Renal cortex interstitium (tissue), 15 donors: ENCODE measurements around the gene FAM161B. TPM values are rescaled to one million over a fixed set of nuclear protein-coding genes. Genes with fewer than 3 reads are reported as not detected.
"Not testable (repeated sequence)": the region's sequence is repeated elsewhere in the genome, so short reads cannot be mapped to it uniquely, and the experiment has no call there.

Experiments
- DNase-seq, 11 donors: peaks; one replicate each; pipeline ENCODE4 v3.0.0-alpha.2; 2013; ENCODE audit warnings: low read depth in 9 of 11, low spot score in 4 of 11; ENCODE audit errors: extremely low read depth in 1 of 11
- long read RNA-seq, 16 experiments: transcript quantifications; one replicate each; lab custom pipeline, GENCODE V29; 2026
- polyA plus RNA-seq, 3 donors: library from polyadenylated mRNA; unstranded; fragments of 120-200 nt; gene quantifications; one replicate each; pipeline ENCODE4 v1.2.1, GENCODE V29; 2013; ENCODE audit not compliant: insufficient read length in 3 of 3

Gene FAM161B
- 10 to 100 TPM; 11.8 to 15.6 (median 14.3) TPM for polyA plus RNA-seq
- long read RNA-seq, donor 1, result 0 reads
- long read RNA-seq, donor 2, result 0 reads
- long read RNA-seq, donor 3, full-length matches to known transcripts, result 3 of 3 reads
- long read RNA-seq, donor 3, partial matches to known transcripts, result 0 of 3 reads
- long read RNA-seq, donor 3, other reads (novel, unspliced or antisense), result 0 of 3 reads
- long read RNA-seq, donor 4, full-length matches to known transcripts, result 4 of 4 reads
- long read RNA-seq, donor 4, partial matches to known transcripts, result 0 of 4 reads
- long read RNA-seq, donor 4, other reads (novel, unspliced or antisense), result 0 of 4 reads
- long read RNA-seq, donor 5, result 0 reads
- long read RNA-seq, donor 6, result 0 reads
- long read RNA-seq, donor 7, result 0 reads
- long read RNA-seq, donor 8, result 0 reads
- long read RNA-seq, donor 9, full-length matches to known transcripts, result 2 of 2 reads
- long read RNA-seq, donor 9, partial matches to known transcripts, result 0 of 2 reads
- long read RNA-seq, donor 9, other reads (novel, unspliced or antisense), result 0 of 2 reads
- long read RNA-seq, donor 10, full-length matches to known transcripts, result 2 of 2 reads
- long read RNA-seq, donor 10, partial matches to known transcripts, result 0 of 2 reads
- long read RNA-seq, donor 10, other reads (novel, unspliced or antisense), result 0 of 2 reads
- long read RNA-seq, donor 11, result 0 reads
- long read RNA-seq, donor 12, result 0 reads
- long read RNA-seq, donor 13, result 0 reads
- long read RNA-seq, donor 14, full-length matches to known transcripts, result 2 of 2 reads
- long read RNA-seq, donor 14, partial matches to known transcripts, result 0 of 2 reads
- long read RNA-seq, donor 14, other reads (novel, unspliced or antisense), result 0 of 2 reads
- long read RNA-seq, donor 15, full-length matches to known transcripts, result 1 of 1 reads
- long read RNA-seq, donor 15, partial matches to known transcripts, result 0 of 1 reads
- long read RNA-seq, donor 15, other reads (novel, unspliced or antisense), result 0 of 1 reads
- long read RNA-seq, donor 16, full-length matches to known transcripts, result 5 of 5 reads
- long read RNA-seq, donor 16, partial matches to known transcripts, result 0 of 5 reads
- long read RNA-seq, donor 16, other reads (novel, unspliced or antisense), result 0 of 5 reads

GRCh38 chr14:73949752-73950734 is at the start of gene FAM161B, which contains the start of gene COQ6:
TSS of gene FAM161B (minus strand) at chr14:73950094. CDS start at chr14:73950026, 68 bp downstream.
TSS of gene COQ6 (plus strand) at chr14:73950302. CDS start at chr14:73950333, 31 bp downstream.
- peak; percentile 90 to 98 (median 95) for DNase-seq

DNA sequence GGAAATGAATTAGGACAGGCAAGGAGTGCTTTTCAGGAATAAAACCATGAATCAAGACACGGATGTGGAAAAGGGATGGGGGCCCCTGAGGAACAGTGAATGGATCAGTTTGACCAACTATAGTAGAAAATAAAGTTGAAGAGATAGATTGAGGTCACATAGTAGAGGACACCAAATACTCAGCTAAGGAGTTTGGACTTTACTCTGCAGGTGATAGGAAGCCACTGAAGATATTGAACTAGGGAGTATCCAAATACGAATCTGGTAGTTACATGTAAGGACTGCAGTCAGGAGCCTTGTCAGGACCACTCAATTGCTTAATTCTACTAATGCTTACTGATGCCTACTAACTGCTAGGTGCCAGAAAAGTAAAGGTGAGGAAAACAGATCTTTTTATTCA is 48.8 kb upstream of the FAM161B start:
- DNase-seq, result no peak

DNA sequence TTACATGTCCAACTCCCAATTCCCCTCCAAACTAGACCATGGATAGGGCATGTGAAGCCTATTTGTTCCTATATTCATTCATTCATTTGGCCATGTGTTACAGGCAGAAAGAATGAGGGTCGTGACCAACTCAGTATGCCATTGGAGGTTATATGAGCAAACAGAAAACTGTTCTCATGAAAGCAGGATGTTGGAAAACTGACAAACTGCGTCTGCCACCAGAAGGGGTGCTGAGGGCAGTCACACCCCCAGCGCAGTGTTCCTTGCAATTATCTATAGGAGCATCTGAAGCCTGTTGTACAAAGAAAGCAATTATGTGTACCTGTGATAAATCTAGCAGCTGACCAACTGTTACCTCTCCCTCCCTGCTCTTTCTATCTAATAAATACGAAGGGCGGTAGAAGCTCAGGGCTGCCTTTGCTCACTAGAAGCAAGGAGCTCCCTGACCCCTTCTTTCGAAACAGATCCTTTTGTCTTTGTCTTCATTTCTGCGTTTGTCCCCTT is 48.1 kb upstream of the FAM161B start:
- no peak for DNase-seq

DNA sequence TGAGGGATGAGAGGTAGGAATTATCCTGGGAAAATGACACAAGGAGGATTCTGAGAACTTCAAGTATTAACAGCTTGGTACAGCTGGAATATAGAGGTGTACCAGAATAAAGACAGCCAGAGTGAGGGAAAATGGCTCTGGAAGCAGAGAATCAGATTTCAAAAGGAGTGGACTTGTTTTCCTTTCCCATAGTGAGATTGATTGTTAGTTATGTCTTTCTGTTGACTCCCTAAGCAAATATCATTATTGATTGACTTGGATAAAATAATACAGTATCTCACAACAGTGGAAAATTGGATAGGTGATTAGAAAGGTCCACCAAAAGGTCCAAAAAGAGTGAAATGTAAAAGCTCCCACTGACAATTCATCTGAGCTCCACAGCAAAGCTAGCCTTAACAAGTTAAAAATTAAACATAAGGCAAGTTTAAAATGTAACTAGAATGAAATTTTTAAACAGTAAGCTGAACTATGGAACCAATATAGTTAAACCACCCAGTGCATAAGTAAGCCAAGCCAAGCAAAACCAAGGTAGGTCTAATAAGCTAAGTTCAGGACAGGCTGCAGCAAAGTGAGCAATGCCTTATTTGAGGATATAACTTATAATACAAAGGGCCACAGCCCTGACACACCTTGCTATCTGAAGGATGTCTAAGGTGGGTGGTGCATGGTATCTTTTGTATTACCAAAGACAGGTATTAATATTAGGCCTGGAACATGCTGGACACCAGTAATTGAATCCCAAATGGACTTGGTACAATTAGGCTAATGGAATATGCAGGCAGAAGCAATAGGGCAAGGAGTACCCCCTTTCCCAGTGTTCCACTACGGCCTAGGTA is 47.4 kb upstream of the FAM161B start:
- DNase-seq, result peak in 2 of 11 donors; percentile 12 to 62

- DNase-seq, result no peak
These were observed 46.8 kb upstream of the FAM161B start for GRCh38 chr14:73996731-73997107.

DNA sequence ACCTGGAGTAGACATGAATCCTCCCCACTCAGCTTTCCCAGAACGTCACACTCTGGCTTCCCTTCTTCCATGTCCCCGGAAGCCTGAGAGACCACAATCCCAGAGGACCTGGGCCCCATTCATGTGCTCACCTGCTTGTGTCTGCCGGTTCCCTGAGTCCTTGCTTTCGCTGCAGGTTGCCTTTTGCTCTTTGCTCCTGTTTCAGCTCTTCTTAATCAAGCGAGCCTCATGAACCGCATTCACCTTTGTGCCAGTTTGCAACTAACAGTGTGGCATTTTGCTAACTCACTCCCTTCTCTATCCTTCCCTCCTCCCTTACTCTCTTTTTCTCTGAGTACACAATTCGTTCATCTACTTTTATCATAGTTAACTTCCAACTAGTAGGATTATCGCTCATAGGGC is 46.1 kb upstream of the FAM161B start:
- DNase-seq, result peak in 1 of 11 donors; percentile 31

- not testable (repeated sequence) for DNase-seq
These were observed 45.0 kb upstream of the FAM161B start for GRCh38 chr14:73994926-73995325.

GRCh38 chr14:73991092-73991491 is 41.2 kb upstream of the FAM161B start:
- no peak for DNase-seq

DNA sequence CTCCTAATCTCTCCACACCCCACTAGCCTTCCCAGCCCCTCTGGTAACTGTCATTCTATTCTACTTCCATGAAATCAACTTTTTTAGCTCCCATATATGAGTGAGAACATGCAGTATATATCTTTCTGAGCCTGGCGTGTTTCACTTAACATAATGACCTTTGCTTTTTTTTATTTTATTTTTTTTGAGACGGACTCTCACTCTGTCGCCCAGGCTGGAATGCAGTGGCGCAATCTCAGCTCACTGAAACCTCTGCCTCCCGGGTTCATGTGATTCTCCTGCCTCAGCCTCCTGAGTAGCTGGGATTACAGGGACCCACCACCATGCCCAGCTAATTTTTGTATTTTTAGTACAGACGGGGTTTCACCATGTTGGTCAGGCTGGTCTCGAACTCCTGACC is 38.8 kb upstream of the FAM161B start:
- not testable (repeated sequence) for DNase-seq

DNA sequence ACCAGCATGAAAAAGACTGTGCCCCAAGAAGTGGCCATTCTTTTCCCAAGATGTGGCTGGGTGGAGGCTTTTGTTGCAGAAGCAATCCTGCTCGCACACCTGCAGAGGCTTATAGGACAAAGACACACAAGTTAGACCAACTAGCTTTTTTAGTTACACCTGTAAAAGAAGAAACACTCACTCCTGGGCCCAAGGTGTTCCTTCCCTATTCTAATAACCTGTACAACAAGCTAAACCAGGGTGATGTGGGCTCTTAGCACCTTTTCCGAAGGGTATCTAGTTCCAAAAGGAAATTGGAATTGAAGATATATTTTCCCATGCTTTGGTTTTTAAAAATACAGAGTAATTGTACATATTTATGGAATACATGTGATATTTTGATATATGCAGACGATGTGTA is 38.2 kb upstream of the FAM161B start:
- no peak for DNase-seq

- no peak for DNase-seq
These were observed 28.0 kb upstream of the FAM161B start for GRCh38 chr14:73977896-73978295.

- DNase-seq, result no peak
These were observed 26.2 kb upstream of the FAM161B start for GRCh38 chr14:73976125-73976524.

DNA sequence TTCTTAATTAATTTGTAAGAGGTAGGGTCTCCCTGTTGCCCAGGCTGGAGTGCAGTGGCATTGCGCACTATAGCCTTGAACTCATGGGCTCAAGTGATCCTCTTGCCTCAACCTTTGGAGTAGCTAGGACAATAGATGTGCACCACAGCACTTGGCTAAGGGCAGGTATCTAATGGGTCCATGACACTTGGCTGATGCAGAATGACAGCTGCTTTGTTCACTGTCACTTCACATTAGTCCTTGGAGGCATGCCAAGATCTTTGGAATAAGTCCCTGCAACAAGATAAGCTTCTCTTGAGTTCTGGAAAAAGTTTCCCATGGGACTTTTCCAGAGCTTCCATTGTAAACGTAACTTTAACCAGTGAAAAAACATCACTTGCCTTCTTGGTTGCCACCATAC is 23.6 kb upstream of the FAM161B start:
- no peak for DNase-seq

DNA sequence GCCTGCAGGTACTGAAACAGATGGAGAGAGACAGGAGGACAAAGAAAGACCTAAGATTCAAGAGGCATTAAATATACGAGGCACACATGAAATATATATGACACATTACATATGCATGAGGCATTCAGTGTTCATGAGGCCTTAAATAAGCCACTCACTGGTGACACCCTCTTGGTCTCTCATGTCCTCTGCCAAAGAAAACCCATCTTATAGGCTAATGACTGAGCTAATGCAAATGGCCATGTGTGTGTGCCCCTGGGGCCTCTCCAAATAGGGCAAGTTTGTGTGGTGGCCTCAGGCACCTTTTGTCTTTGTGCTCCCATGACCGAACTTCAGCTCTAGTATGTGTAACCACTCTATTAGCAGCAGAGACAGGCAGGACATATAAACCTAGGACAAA is 19.0 kb upstream of the FAM161B start:
- no peak for DNase-seq

GRCh38 chr14:73965216-73965615 is 15.3 kb upstream of the FAM161B start:
- DNase-seq, result no peak

- no peak for DNase-seq
These were observed 11.3 kb upstream of the FAM161B start for GRCh38 chr14:73961192-73961591.

GRCh38 chr14:73958591-73958990 is 8.7 kb upstream of the FAM161B start:
- no peak for DNase-seq
